DOHH2 (cell line): ENCODE results near the gene DUSP10.

Experiments
- H3F3A ChIP-seq: fragments of 200-600 bp; sonication (generic), shearing (Covaris generic); 2 replicates; pipeline ENCODE4 v1.6.0; 2016; ENCODE audit warnings: antibody characterized with exemption, mild to moderate bottlenecking; ENCODE audit not compliant: control insufficient read depth, insufficient read depth
- H3K27ac ChIP-seq: fragments of 200-600 bp; sonication (generic); 2 replicates; pipeline ENCODE4 v1.5.1; 2014; ENCODE audit warnings: low read depth, mild to moderate bottlenecking, low read length, moderate library complexity
- H3K27me3 ChIP-seq: fragments of 200-600 bp; sonication (generic); 2 replicates; pipeline ENCODE4 v1.6.1; 2014; ENCODE audit warnings: mild to moderate bottlenecking, low read length, mixed read lengths; ENCODE audit not compliant: control insufficient read depth
- H3K36me3 ChIP-seq: fragments of 200-600 bp; sonication (generic); 2 replicates; pipeline ENCODE4 v1.6.1; 2014; ENCODE audit warnings: mild to moderate bottlenecking, low read length, moderate library complexity, mixed read lengths; ENCODE audit not compliant: control insufficient read depth
- H3K4me1 ChIP-seq: fragments of 200-600 bp; sonication (generic); 2 replicates; pipeline ENCODE4 v1.6.1; 2014; ENCODE audit warnings: mild to moderate bottlenecking, low read length, mixed read lengths; ENCODE audit not compliant: control insufficient read depth
- H3K4me2 ChIP-seq: fragments of 200-600 bp; sonication (generic); 2 replicates; pipeline ENCODE4 v1.6.0; 2014; ENCODE audit warnings: mild to moderate bottlenecking, low read length, moderate library complexity
- H3K4me3 ChIP-seq: fragments of 200-600 bp; sonication (generic); 2 replicates; pipeline ENCODE4 v1.5.1; 2014; ENCODE audit warnings: mild to moderate bottlenecking, low read length, mixed read lengths
- H3K79me2 ChIP-seq: fragments of 200-600 bp; sonication (generic); 2 replicates; pipeline ENCODE4 v1.6.1; 2014; ENCODE audit warnings: mild to moderate bottlenecking, low read length, mixed read lengths; ENCODE audit not compliant: control insufficient read depth
- H3K9me2 ChIP-seq: fragments of 200-600 bp; sonication (generic); replicated peaks from 2 replicates; pipeline ENCODE4 v1.6.1; 2014; ENCODE audit warnings: mild to moderate bottlenecking, low read length, mixed read lengths; ENCODE audit not compliant: control insufficient read depth
- H3K9me3 ChIP-seq: fragments of 200-600 bp; sonication (generic); 2 replicates; pipeline ENCODE4 v1.6.1; 2014; ENCODE audit warnings: antibody characterized with exemption, low read length, mixed read lengths; ENCODE audit not compliant: control insufficient read depth, insufficient read depth
- H4K20me1 ChIP-seq: fragments of 200-600 bp; sonication (generic); 2 replicates; pipeline ENCODE4 v1.6.0; 2014; ENCODE audit warnings: low read depth, mild to moderate bottlenecking, antibody characterized with exemption, low read length, moderate library complexity; ENCODE audit not compliant: control insufficient read depth, insufficient read depth
- CTCF ChIP-seq: fragments of 200-600 bp; sonication (generic); IDR thresholded peaks from one replicate; pipeline ENCODE4 v1.5.1; 2014; ENCODE audit warnings: antibody characterized with exemption, mild to moderate bottlenecking, low read depth, low read length; ENCODE audit not compliant: poor library complexity, severe bottlenecking
- EZH2phosphoT487 ChIP-seq: fragments of 200-600 bp; sonication (generic); IDR thresholded peaks from 2 replicates; pipeline ENCODE4 v1.6.1; 2017; ENCODE audit warnings: borderline replicate concordance, mild to moderate bottlenecking, antibody characterized with exemption, low read length, moderate library complexity, mixed read lengths

Gene DUSP10

GRCh38 chr1:221740369-221740992 lies 1.4 kb downstream of the DUSP10 start:
- Histone ChIP-seq H3K4me3 (peak overlapping the region; percentile 93), H3K27ac (no peak overlapping the region), H3F3A (0 out of 2 replicates have a peak, but pooled peaks cover 2% of the 10 kb centered on the region), H3K27me3 (peaks cover 14% of the 10 kb centered on the region), H3K9me2 (no peaks in the 10 kb centered on the region), H4K20me1 (no peaks in the 10 kb centered on the region), H3K4me1 (peaks cover 19% of the 10 kb centered on the region), H3K9me3 (no peaks in the 10 kb centered on the region), H3K36me3 (no peaks in the 10 kb centered on the region), H3K79me2 (no peaks in the 10 kb centered on the region), H3K4me2 (peak overlapping the region; percentile 89)
- TF ChIP-seq CTCF (no peak), EZH2phosphoT487 (no peak)

- no peak overlapping the region for H3K4me2 ChIP-seq
- no peak overlapping the region for H3K4me3 ChIP-seq
Measured at GRCh38 chr1:221739677-221740025, 2.2 kb downstream of the DUSP10 start.

GRCh38 chr1:221739018-221739676 lies 2.7 kb downstream of the DUSP10 start:
- Histone ChIP-seq H3F3A (0 out of 2 replicates have a peak, but pooled peaks cover 2% of the 10 kb centered on the region), H3K4me3 (no peak overlapping the region), H3K9me3 (no peaks in the 10 kb centered on the region), H3K4me2 (no peak overlapping the region), H3K36me3 (no peaks in the 10 kb centered on the region), H4K20me1 (no peaks in the 10 kb centered on the region), H3K79me2 (no peaks in the 10 kb centered on the region), H3K4me1 (peaks cover 23% of the 10 kb centered on the region), H3K9me2 (no peaks in the 10 kb centered on the region), H3K27ac (no peak overlapping the region), H3K27me3 (peaks cover 14% of the 10 kb centered on the region)
- no peak for TF ChIP-seq CTCF
- no peak for TF ChIP-seq EZH2phosphoT487

More at GRCh38 chr1:221739677-221740025, 2.2 kb downstream of the DUSP10 start:
- no peaks in the 10 kb centered on the region for H4K20me1 ChIP-seq
- no peaks in the 10 kb centered on the region for H3K9me2 ChIP-seq
- H3K79me2 ChIP-seq: no peaks in the 10 kb centered on the region
- H3K9me3 ChIP-seq: no peaks in the 10 kb centered on the region
- H3K36me3 ChIP-seq: no peaks in the 10 kb centered on the region
- H3F3A ChIP-seq: 0 out of 2 replicates have a peak, but pooled peaks cover 2% of the 10 kb centered on the region
- peaks cover 14% of the 10 kb centered on the region for H3K27me3 ChIP-seq
- H3K27ac ChIP-seq: no peak overlapping the region
- H3K4me1 ChIP-seq: peaks cover 19% of the 10 kb centered on the region
- no peak for TF ChIP-seq EZH2phosphoT487
- TF ChIP-seq CTCF: no peak
